ENCODE measurements around the gene CHAMP1. TPM values are rescaled to one million over a fixed set of nuclear protein-coding genes. Genes with fewer than 3 reads are reported as not detected.

The CHAMP1 gene
- total and polyA plus RNA-seq, 8 donors = 1.7 to 40.6 (median 7.7) TPM

GRCh38 chr13:114279146-114279545 lies 35.2 kb upstream of the CHAMP1 start:
- DNase-seq = no peak
- Histone ChIP-seq H3K9me3 (no peaks in the 10 kb centered on the region), H3K4me1 (peaks cover 14 to 39% (median 34%) of the 10 kb centered on the region in 4 donors), H3K36me3 (peaks cover 3 to 41% (median 38%) of the 10 kb centered on the region in 4 donors), H3K27ac (peak overlapping the region in 2 of 5 donors; percentile 98), H3K4me3 (no peak overlapping the region), H3K27me3 (no peaks in the 10 kb centered on the region)
- intact Hi-C loops (cut with DNase I; ENCODE audit: low total_unique reads) = no loop called here
- TF ChIP-seq POLR2A (IDR thresholded peaks at IDR 0.05) (no peak), CTCF (IDR thresholded peaks at IDR 0.05) (no peak), POLR2AphosphoS5 (IDR thresholded peaks at IDR 0.05) (no peak), EP300 (IDR thresholded peaks at IDR 0.05) (no peak)
- WGBS, 5 donors = 68 to 77% (median 76%) methylated on average over 4 of the region's 4 CpGs

- Histone ChIP-seq H3K9me3 (no peaks in the 10 kb centered on the region), H3K27ac (peak overlapping the region in 4 of 5 donors; percentile 92 to 98 (median 96)), H3K4me3 (no peak overlapping the region), H3K36me3 (peaks cover 6 to 41% (median 36%) of the 10 kb centered on the region in 4 donors), H3K4me1 (peaks cover 14 to 45% (median 36%) of the 10 kb centered on the region in 4 donors), H3K27me3 (no peaks in the 10 kb centered on the region)
- no peak for TF ChIP-seq EP300 (IDR thresholded peaks at IDR 0.05)
- TF ChIP-seq POLR2A (IDR thresholded peaks at IDR 0.05) = no peak
- no peak for TF ChIP-seq CTCF (IDR thresholded peaks at IDR 0.05)
- no peak for TF ChIP-seq POLR2AphosphoS5 (IDR thresholded peaks at IDR 0.05)
- DNase-seq = no peak
- intact Hi-C loops (cut with DNase I; ENCODE audit: low total_unique reads) = no loop called here
- 84 to 91% (median 87%) methylated on average over 2 of the region's 2 CpGs for WGBS, 5 donors
Measured at GRCh38 chr13:114279758-114280355, 34.4 kb upstream of the CHAMP1 start.

GRCh38 chr13:114281351-114282040 lies 32.8 kb upstream of the CHAMP1 start, which contains the start of gene UPF3A:
UPF3A (plus strand) TSS chr13:114281601; CDS start chr13:114281640, 39 bp downstream.
- Histone ChIP-seq H3K4me1 (peaks cover 14 to 49% (median 37%) of the 10 kb centered on the region in 4 donors), H3K4me3 (peak within 1 kb of the TSS; percentile 61 to 84 (median 71)), H3K9me3 (no peaks in the 10 kb centered on the region), H3K36me3 (peaks cover 6 to 36% (median 28%) of the 10 kb centered on the region in 4 donors), H3K27me3 (no peaks in the 10 kb centered on the region), H3K27ac (peak within 1 kb of the TSS; percentile 92 to 99 (median 98))
- TF ChIP-seq EP300 (IDR thresholded peaks at IDR 0.05) (no peak), POLR2AphosphoS5 (IDR thresholded peaks at IDR 0.05) (peak; percentile 17 to 93 (median 79))
- intact Hi-C loops (cut with DNase I; ENCODE audit: low total_unique reads) = no loop called here
- peak; percentile 89 to 98 for DNase-seq
- WGBS, 5 donors = 0 to 4% (median 1%) methylated on average over 15 to 81 of the region's 89 CpGs

- Histone ChIP-seq H3K9me3 (no peaks in the 10 kb centered on the region), H3K27me3 (no peaks in the 10 kb centered on the region), H3K27ac (peak overlapping the region; percentile 92 to 99 (median 98)), H3K4me3 (peak overlapping the region; percentile 61 to 84 (median 71)), H3K36me3 (peaks cover 12 to 37% (median 29%) of the 10 kb centered on the region in 4 donors), H3K4me1 (peaks cover 14 to 49% (median 37%) of the 10 kb centered on the region in 4 donors)
- intact Hi-C loops (cut with DNase I; ENCODE audit: low total_unique reads) = no loop called here
- peak; percentile 47 to 90 for DNase-seq
- TF ChIP-seq EP300 (IDR thresholded peaks at IDR 0.05) (no peak), CTCF (IDR thresholded peaks at IDR 0.05) (no peak), POLR2AphosphoS5 (IDR thresholded peaks at IDR 0.05) (peak in 2 of 3 donors; percentile 42 to 75), POLR2A (IDR thresholded peaks at IDR 0.05) (peak in 2 of 4 donors; percentile 40 to 57)
- WGBS, 5 donors = 0 to 1% (median 0%) methylated on average over 34 to 50 of the region's 50 CpGs
Measured at GRCh38 chr13:114282041-114282670, 32.1 kb upstream of the CHAMP1 start.
